Measurements from ENCODE around the gene SPTA1.
"Not testable (repeated sequence)": the region's sequence is repeated elsewhere in the genome, so short reads cannot be mapped to it uniquely, and the experiment has no call there.

Gene SPTA1

GRCh38 chr1:158686111-158687009, at the start of gene SPTA1:
TSS of gene SPTA1 (minus strand) at chr1:158686715. CDS start at chr1:158686517, 198 bp downstream.
- no peak for DNase-seq

DNA sequence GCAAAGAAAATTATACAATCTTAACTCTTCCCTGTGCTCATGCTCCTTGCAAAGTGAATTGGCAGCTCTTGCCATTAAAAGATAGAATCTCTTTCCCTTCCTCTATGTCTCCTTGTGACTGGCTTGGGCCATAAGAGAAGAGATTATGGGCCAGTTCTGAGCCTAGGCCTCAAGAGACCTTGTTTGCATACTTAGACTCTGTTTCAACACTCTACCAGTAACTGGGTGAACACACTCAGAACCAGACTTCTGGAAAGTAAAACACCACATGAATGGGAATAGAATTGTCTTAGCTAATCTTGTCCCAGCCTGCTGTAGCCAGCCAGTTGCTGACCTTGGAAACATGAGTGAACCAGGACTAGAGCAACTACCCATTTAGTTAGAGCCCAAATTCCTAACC, 49.3 kb upstream of the SPTA1 start:
- DNase-seq = no peak

GRCh38 chr1:158732524-158732923, 46.0 kb upstream of the SPTA1 start:
- no peak for DNase-seq

GRCh38 chr1:158731707-158732106, 45.2 kb upstream of the SPTA1 start:
- DNase-seq = no peak

DNA sequence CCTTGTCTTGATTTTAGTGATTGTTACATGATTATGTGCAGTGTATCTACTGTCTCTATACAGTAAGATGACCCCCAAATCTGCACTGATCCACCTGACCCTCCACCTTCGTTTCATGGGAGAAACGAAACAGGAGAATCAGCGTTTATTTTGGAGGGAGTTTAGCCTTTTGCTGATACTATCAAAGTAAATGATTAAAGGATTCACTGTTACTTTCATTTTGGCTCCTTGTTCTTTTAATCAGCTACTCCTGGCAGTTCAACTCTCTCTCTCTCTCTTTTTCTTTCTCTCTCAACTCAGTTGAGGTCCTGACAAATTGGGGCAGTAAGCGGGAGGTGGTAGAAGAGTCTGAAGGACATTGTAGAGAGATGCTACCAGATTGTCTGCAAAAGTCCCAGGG, 43.9 kb upstream of the SPTA1 start:
- DNase-seq = no peak

GRCh38 chr1:158728510-158729225, 42.2 kb upstream of the SPTA1 start:
- no peak for DNase-seq

- no peak for DNase-seq
Observed at GRCh38 chr1:158724442-158724841, 37.9 kb upstream of the SPTA1 start.

DNA sequence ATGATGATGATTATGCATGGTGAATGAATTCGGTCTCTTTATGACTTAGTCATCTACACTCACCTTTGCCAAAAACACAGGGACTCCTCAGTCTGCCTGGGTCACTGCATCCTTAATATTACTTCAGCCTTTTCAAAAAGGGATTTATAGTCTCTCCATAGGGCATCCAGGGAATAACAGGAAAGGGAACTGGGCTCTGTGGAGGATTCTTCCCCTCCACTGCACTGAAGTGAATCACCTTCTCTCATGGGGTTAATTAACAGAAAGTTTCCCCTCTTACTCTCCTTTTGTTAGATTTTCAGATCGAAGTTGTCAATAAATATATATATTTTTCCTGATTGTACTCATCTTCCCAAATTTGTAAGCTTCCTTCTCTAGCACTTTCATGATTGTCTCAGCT, 34.1 kb upstream of the SPTA1 start, which contains the start of gene OR6K3:
Gene OR6K3, minus strand, starts transcription at position 101 of the 400 bp plus-strand sequence. CDS start 2,605 bp downstream, outside the sequence.
- no peak for DNase-seq

DNA sequence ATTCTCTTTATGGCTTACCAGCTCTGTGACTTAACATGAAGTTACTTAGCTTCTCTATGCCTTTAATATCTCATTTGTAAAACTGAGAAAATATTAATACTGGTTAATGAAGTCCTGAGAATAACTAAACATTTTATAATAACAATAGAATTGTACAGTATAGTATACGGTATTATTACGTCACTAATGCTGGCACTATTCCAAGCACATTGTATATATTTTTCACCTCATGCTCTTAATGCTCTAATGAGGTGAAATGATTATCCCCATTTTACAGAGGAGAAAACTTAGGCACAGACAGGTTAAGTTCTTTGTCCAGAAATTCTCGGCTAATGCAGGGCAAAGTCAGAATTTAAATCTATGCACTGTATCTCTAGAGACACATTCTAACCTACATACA, 33.1 kb upstream of the SPTA1 start:
- DNase-seq = no peak

- no peak for DNase-seq
Observed at GRCh38 chr1:158717344-158717743, 30.8 kb upstream of the SPTA1 start.

DNA sequence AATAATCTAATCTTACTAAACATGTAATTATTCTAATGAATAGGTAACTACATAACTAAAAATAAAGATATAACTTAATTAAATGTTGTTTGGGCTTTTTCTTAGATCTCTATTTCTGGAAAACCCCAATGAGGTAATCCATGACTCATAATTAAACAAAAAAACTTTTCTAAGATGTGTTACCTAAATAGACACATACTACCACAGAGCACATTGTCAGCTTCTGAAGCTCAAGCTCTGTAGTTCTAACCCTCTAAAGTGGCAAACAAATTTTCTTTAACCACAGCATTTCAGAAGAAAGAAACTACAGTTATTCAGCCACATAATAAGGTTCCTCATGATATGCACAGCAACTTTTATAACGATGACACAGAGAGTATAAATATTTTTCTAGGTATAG, 29.8 kb upstream of the SPTA1 start:
- DNase-seq = no peak

DNA sequence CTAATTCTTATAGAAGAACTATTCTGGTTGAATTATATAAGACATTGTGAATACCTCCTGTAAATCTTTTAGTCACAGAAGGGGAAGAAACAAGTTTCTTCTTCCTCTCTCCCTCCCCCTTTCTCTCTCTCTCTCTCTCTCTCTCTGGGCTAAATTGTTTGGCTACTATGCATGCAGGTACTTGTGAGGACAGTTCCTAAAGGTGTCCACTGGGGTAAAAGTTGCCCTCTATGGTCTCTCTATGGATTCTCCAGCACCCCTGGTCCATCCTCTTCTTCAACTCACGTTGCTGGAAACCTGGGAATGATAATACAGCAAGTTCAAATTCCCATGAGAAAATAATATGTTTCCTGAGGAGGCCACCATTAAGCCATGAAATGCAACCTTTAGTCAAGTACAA, 28.2 kb upstream of the SPTA1 start:
- DNase-seq = no peak

DNA sequence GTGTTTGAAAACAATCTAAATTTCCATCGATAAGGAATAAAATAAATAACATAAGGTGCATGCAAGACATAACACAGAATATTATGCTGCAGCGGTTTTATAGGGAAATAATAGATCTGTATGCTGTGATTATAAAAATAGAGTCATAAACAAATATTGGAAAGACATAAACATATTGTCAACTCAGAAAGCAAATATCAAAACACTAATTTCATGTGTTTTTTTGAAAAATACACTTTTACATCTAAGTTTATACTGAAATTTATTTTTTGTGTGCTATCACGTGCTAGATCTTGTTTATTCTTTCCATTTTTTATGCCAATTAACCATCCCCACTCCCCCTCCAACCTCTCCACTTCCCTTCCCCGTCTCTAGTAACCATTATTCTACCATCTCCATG, 24.6 kb upstream of the SPTA1 start:
- no peak for DNase-seq

- no peak for DNase-seq
Observed at GRCh38 chr1:158706096-158706495, 19.6 kb upstream of the SPTA1 start.

DNA sequence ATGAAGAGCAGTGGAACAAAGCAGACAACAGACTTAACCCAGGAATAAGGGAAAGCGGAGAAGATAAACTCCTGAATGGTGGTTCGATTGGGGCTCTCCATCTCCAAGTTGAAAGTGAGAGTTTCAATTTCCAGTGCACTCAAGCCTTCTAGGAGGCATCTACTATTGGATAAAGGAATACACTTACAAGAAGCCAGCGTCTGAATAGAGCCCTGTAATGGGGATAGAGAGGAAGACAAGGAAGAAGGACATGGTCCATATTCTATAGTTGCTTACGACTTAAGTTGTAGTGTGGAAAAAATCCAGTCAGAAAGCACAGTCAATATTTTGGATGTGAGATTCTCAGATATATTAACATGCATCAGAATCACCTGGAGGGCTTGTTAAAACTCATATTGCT, 14.0 kb upstream of the SPTA1 start, which contains the start of gene OR6K2:
Gene OR6K2, minus strand, starts transcription at position 101 of the 400 bp plus-strand sequence. Its CDS starts 0 bp downstream, at position 101.
- DNase-seq = no peak

GRCh38 chr1:158694596-158694995, 8.1 kb upstream of the SPTA1 start:
- no peak for DNase-seq

- DNase-seq = no peak
Observed at GRCh38 chr1:158692356-158692755, 5.8 kb upstream of the SPTA1 start.

- DNase-seq = no peak
Observed at GRCh38 chr1:158691907-158692306, 5.4 kb upstream of the SPTA1 start.

- not testable (repeated sequence) for DNase-seq
Observed at GRCh38 chr1:158691149-158691548, 4.6 kb upstream of the SPTA1 start.

GRCh38 chr1:158689875-158690274, 3.4 kb upstream of the SPTA1 start:
- DNase-seq = no peak

GRCh38 chr1:158689110-158689509, 2.6 kb upstream of the SPTA1 start:
- DNase-seq = no peak

DNA sequence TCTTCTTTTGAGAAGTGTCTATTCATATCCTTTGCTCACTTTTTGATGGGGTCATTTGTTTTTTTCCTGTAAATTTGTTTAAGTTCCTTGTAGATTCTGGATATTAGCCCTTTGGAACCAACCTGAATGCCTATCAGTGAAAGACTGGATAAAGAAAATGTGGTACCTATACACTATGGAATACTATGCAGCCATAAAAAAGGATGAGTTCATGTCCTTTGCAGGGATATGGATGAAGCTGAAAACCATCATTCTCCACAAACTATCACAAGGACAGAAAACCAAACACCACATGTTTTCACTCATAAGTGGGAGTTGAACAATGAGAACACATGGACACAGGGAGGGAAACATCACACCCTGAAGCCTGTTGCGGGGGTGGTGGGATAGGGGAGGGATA, 1.8 kb upstream of the SPTA1 start:
- DNase-seq = not testable (repeated sequence)

GRCh38 chr1:158687037-158687436, 522 bp upstream of the SPTA1 start:
- DNase-seq = no peak

DNA sequence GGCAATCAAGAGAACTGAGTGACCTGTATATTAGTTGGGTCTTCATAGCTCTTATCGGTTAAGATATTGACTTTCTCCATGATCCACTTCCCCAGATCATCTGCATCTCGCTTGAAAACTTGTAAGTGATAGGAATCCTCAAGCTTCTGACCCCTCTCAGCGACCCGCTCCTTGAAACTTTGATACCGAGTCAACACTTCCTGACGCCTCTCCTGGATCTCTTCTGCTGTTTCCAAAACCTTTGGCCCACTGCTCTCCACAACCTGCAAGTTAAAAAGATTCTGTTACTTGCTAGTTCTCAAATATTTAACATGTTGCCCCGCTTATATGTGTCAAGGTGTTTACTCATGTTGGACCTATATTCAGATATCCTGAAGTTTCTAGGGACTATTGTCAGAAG, 1.4 kb downstream of the SPTA1 start:
- DNase-seq = no peak
